Hepatocyte (in vitro differentiated cells): ENCODE measurements around the gene PRPF8. TPM values are rescaled to one million over a fixed set of nuclear protein-coding genes. Genes with fewer than 3 reads are reported as not detected.
A peak's percentile ranks its signal among the peaks of the same experiment; 100 is the strongest.

Experiments used
- DNase-seq: peaks from one replicate; pipeline ENCODE4 v3.0.0-alpha.2; 2016; ENCODE audit warnings: low spot score
- H2AFZ ChIP-seq: fragments of 200-600 bp; sonication (generic); 2 replicates; pipeline ENCODE4 v1.6.0; 2016; ENCODE audit warnings: antibody characterized with exemption, mild to moderate bottlenecking
- H3K27ac ChIP-seq: fragments of 200-600 bp; sonication (generic); 2 replicates; pipeline ENCODE4 v1.5.1; 2016; ENCODE audit warnings: mild to moderate bottlenecking
- H3K27me3 ChIP-seq: fragments of 200-600 bp; sonication (generic); 2 replicates; pipeline ENCODE4 v1.6.1; 2016
- H3K36me3 ChIP-seq: fragments of 200-600 bp; sonication (generic); replicated peaks from 2 replicates; pipeline ENCODE4 v1.5.1; 2016; ENCODE audit warnings: low read depth; ENCODE audit not compliant: insufficient read depth
- H3K4me1 ChIP-seq: fragments of 200-600 bp; sonication (generic); 2 replicates; pipeline ENCODE4 v1.5.1; 2016; ENCODE audit warnings: mild to moderate bottlenecking, moderate library complexity; ENCODE audit not compliant: insufficient read depth
- H3K4me2 ChIP-seq: fragments of 200-600 bp; sonication (generic); 2 replicates; pipeline ENCODE4 v1.6.0; 2016
- H3K4me3 ChIP-seq: fragments of 200-600 bp; sonication (generic); 2 replicates; pipeline ENCODE4 v1.5.1; 2016; ENCODE audit warnings: mild to moderate bottlenecking
- H3K79me2 ChIP-seq: fragments of 200-600 bp; sonication (generic); 2 replicates; pipeline ENCODE4 v1.6.0; 2017; ENCODE audit warnings: mild to moderate bottlenecking
- H3K9me2 ChIP-seq: fragments of 200-600 bp; sonication (generic); replicated peaks from 2 replicates; pipeline ENCODE4 v1.6.0; 2017; ENCODE audit warnings: mild to moderate bottlenecking; ENCODE audit not compliant: insufficient read depth
- H3K9me3 ChIP-seq: fragments of 200-600 bp; sonication (generic); 2 replicates; pipeline ENCODE4 v1.5.1; 2016; ENCODE audit warnings: low read depth, mild to moderate bottlenecking
- H4K20me1 ChIP-seq: fragments of 200-600 bp; sonication (generic); 2 replicates; pipeline ENCODE4 v1.6.0; 2016; ENCODE audit warnings: mild to moderate bottlenecking; ENCODE audit not compliant: insufficient read depth, poor library complexity, severe bottlenecking
- CTCF ChIP-seq: fragments of 200-600 bp; sonication (generic); IDR thresholded peaks from 2 replicates; pipeline ENCODE4 v1.5.1; 2016; ENCODE audit warnings: antibody characterized with exemption, mild to moderate bottlenecking; ENCODE audit not compliant: poor library complexity
- EZH2 ChIP-seq: fragments of 200-600 bp; sonication (generic); IDR thresholded peaks from 2 replicates; pipeline ENCODE4 v1.6.1; 2016; ENCODE audit warnings: antibody characterized with exemption, mild to moderate bottlenecking, borderline replicate concordance
- EZH2phosphoT487 ChIP-seq: fragments of 200-600 bp; sonication (generic); IDR thresholded peaks from one replicate; pipeline ENCODE4 v1.6.1; 2018; ENCODE audit warnings: antibody characterized with exemption, mild to moderate bottlenecking, low read depth, moderate library complexity; ENCODE audit not compliant: unreplicated experiment, severe bottlenecking
- WGBS: methylation state at CpG from one replicate; pipeline ENCODE4 v1.1.6; 2016; ENCODE audit warnings: low lambda C conversion rate; ENCODE audit errors: missing lambda C conversion rate; 5-methylcytosine and 5-hydroxymethylcytosine counted together
- polyA plus RNA-seq: library from polyadenylated mRNA; unstranded; fragments of >200 nt; fragmentation: Nextera tagmentation; extraction: Ambion mirVana; gene quantifications from 2 replicates; pipeline ENCODE4 v1.2.1, GENCODE V29; 2016
- total RNA-seq: library from RNA; depleted of rRNA; stranded (reverse); fragments of >200 nt; gene quantifications from 2 replicates; pipeline ENCODE4 v1.2.3, GENCODE V29; 2014

PRPF8 gene
- total and polyA plus RNA-seq, 2 experiments from 2014 or later, result 107 to 119 TPM

- Histone ChIP-seq H3K9me2 (no peaks in the 10 kb centered on the region), H3K4me1 (peaks cover 26% of the 10 kb centered on the region), H3K79me2 (no peaks in the 10 kb centered on the region), H3K36me3 (no peaks in the 10 kb centered on the region), H2AFZ (no peak within 1 kb of the TSS), H4K20me1 (peaks cover 4% of the 10 kb centered on the region), H3K27ac (no peak within 1 kb of the TSS), H3K4me2 (no peak within 1 kb of the TSS), H3K27me3 (no peaks in the 10 kb centered on the region), H3K4me3 (no peak within 1 kb of the TSS), H3K9me3 (no peaks in the 10 kb centered on the region)
- no peak for TF ChIP-seq CTCF
- TF ChIP-seq EZH2, result no peak
- TF ChIP-seq EZH2phosphoT487, result no peak
- WGBS, result 88% methylated on average over 23 of the region's 25 CpGs
- no peak for DNase-seq
Measured at GRCh38 chr17:1645207-1646171, 39.2 kb downstream of the PRPF8 start, which contains the start of gene SCARF1. TSS of gene SCARF1 (minus strand) at chr17:1645732. CDS start at chr17:1645697, 35 bp downstream.

GRCh38 chr17:1644493-1645206 is 40.0 kb downstream of the PRPF8 start:
- Histone ChIP-seq H3K9me2 (no peaks in the 10 kb centered on the region), H3K36me3 (no peaks in the 10 kb centered on the region), H3K79me2 (no peaks in the 10 kb centered on the region), H3K4me3 (no peak overlapping the region), H3K4me2 (no peak overlapping the region), H2AFZ (no peak overlapping the region), H3K4me1 (peaks cover 17% of the 10 kb centered on the region), H3K27me3 (no peaks in the 10 kb centered on the region), H4K20me1 (no peaks in the 10 kb centered on the region), H3K9me3 (no peaks in the 10 kb centered on the region), H3K27ac (no peak overlapping the region)
- no peak for TF ChIP-seq EZH2
- TF ChIP-seq CTCF, result no peak
- no peak for DNase-seq
- 77% methylated on average over 15 of the region's 15 CpGs for WGBS

- no peak for DNase-seq
- Histone ChIP-seq H3K4me2 (peak overlapping the region; percentile 91), H2AFZ (no peak overlapping the region), H3K27me3 (no peaks in the 10 kb centered on the region), H3K9me3 (no peaks in the 10 kb centered on the region), H3K4me1 (peaks cover 16% of the 10 kb centered on the region), H3K36me3 (no peaks in the 10 kb centered on the region), H3K79me2 (no peaks in the 10 kb centered on the region), H3K4me3 (no peak overlapping the region), H4K20me1 (no peaks in the 10 kb centered on the region), H3K9me2 (no peaks in the 10 kb centered on the region), H3K27ac (no peak overlapping the region)
- no peak for TF ChIP-seq EZH2
- no peak for TF ChIP-seq CTCF
- no peak for TF ChIP-seq EZH2phosphoT487
- 68% methylated on average over 9 of the region's 13 CpGs for WGBS
Measured at GRCh38 chr17:1643999-1644492, 40.6 kb downstream of the PRPF8 start.
